Keratinocyte (primary cell): ENCODE data around the gene SPSB4.

Experiments
- CTCF ChIP-seq, 3 experiments: IDR thresholded peaks in 1 of 3; conservative IDR thresholded peaks in 1 of 3; optimal IDR thresholded peaks in 1 of 3; 2 replicates in 2 of 3; 3 replicates in 1 of 3; pipeline versions ENCODE3 to v1.5.1; 2011; ENCODE audit warnings: low read length in 3 of 3, mild to moderate bottlenecking in 3 of 3, moderate library complexity in 2 of 3, control low read depth in 1 of 3, inconsistent platforms in 1 of 3; ENCODE audit not compliant: insufficient read depth in 2 of 3; ENCODE audit errors: extremely low read depth in 1 of 3
- EZH2 ChIP-seq: IDR thresholded peaks from one replicate; pipeline ENCODE4 v1.6.1; 2012; ENCODE audit warnings: inconsistent platforms, mild to moderate bottlenecking, low read length, moderate library complexity

DNA sequence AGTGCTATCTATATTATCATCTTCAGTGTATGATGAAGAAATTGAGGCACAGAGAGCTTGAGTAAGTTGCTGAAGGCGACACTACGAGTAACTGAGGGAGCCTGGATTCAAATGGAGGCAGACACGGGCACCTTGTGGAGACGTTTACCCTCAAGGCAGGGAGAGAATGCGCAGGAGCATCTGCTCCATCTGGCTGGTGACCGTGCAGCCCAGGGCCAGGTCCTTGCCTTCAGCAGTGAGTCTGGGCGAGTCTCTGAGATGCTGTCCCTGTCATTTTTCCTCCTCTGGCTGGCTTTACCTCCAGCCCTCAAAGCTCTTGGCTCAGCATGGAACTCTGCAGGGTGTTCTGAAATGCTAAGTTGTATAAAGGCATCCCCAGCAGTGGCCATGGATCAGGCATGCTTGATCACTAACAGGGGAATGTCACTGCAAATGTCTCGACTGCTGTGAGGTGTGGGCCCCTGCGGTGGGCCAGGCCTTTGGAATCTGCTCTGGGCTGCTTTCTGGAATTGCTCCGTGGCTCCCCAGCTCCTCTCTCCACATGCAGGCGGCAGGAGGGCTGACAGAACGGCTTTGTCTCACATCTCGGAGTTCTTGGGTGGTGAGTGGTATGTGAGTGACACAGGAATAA, 19.7 kb downstream of the SPSB4 start:
- TF ChIP-seq CTCF (optimal IDR thresholded peaks at IDR 0.05 in 1 of 3, IDR thresholded peaks at IDR 0.05 in 1 of 3, conservative IDR thresholded peaks at IDR 0.05 in 1 of 3; ENCODE audit: extremely low read depth in 1 of 3, insufficient read depth in 2 of 3, low read length in 3 of 3) (no peak), EZH2 (no peak)
